IPS DF 4.7 (cell line): Measurements from ENCODE around the gene OR9A4.
"Not testable (repeated sequence)": the region's sequence is repeated elsewhere in the genome, so short reads cannot be mapped to it uniquely, and the experiment has no call there.

Source experiments
- DNase-seq: peaks from one replicate; pipeline ENCODE4 v3.0.0-alpha.2; 2013; ENCODE audit warnings: low spot score; ENCODE audit errors: extremely low read depth

OR9A4 gene, protein sequence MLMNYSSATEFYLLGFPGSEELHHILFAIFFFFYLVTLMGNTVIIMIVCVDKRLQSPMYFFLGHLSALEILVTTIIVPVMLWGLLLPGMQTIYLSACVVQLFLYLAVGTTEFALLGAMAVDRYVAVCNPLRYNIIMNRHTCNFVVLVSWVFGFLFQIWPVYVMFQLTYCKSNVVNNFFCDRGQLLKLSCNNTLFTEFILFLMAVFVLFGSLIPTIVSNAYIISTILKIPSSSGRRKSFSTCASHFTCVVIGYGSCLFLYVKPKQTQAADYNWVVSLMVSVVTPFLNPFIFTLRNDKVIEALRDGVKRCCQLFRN

DNA sequence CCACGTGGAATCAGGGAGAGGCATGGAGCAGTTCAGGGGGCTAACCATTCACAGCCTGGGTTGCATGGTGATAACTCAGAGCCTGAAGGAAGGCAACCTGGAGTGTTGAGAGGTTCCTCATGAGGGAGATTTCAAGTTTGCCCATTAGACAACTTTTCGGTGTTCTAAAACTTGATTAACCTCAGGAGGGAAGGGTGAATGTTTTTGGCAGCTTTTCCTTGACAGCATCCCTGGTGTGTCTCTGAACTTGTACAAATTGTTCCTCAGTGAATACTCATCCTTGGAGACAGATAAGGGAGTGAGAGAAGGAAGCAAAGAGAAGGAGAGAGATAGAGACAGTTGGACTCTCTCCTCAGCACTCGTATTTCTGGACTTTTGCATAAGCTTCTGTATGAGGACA is at the start of gene OR9A4:
TSS of gene OR9A4 (plus strand) at position 301 of the 400 bp plus-strand sequence. CDS start 2,477 bp downstream, outside the sequence.
- no peak for DNase-seq

DNA sequence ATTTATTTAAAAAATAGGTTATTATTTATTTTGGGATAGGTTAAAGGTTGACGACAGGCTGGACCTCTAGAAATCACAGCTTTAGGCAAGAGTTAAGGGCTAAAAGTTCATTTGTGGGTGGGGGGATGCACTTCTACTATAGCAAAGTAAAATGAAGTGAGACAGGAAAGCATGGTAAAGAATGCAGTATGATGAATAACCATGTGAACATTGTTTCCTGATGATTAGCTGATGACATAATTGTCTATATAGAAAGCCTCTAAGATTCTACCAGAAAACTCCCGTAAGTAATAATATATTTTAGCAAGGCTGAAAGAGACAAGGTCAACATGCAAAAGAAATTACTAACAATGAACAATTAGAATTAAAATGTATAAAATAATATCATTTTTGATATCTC is 49.2 kb upstream of the OR9A4 start:
- DNase-seq = no peak

DNA sequence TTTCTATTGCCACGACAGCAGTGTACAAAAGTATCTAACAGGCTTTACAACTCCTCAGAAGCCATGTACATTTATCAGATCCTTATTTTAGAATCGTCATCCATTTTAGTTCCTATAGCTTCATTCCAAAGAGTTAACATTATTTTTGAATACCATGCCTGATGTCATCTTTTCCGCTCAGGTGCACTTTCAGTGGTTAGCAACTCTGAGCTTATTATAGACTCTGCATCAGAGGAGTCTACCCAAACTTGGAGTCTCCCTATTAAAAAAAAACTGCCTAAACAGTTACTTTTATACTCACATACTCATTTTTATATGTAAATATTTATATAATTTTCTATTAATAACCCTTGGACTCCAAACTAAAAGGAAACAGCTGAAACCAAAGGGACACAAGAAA is 43.3 kb upstream of the OR9A4 start:
- DNase-seq = no peak

DNA sequence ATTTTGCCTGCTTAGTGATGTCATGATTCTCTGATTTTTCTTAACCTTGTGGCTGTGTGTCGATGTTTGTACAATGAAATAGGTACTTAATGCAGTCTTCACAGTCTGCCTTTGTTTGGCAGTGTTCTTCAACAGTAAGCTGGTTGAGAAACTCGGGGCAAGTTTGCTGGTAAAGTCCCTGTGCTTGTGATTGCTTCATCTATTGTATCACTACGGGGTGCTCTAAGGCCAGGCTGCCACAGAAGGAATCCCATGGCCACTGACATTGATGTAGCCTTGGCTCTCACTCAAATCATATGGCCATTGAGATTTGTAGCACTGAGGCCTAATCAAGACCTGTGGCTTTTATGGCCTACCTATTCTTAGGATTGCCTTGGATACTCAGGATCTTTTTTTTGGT is 41.4 kb upstream of the OR9A4 start:
- DNase-seq = peak; percentile 7

DNA sequence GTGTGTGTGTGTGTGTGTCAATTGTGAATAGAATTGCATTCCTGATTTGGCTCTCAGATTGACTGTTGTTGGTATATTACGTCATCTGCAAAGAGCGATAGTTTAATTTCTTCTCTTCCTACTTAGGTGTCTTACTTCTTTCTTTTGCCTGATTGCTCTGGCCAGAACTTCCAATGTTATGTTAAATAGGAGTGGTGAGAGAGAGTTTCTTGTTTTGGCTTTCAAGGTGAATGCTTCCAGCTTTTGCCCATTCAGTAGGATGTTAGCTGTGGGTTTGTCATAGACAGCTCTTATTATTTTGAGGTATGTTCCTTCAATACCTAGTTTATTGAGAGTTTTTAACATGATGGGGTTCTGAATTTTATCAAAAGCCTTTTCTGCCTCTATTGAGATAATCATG is 40.7 kb upstream of the OR9A4 start:
- DNase-seq = no peak

DNA sequence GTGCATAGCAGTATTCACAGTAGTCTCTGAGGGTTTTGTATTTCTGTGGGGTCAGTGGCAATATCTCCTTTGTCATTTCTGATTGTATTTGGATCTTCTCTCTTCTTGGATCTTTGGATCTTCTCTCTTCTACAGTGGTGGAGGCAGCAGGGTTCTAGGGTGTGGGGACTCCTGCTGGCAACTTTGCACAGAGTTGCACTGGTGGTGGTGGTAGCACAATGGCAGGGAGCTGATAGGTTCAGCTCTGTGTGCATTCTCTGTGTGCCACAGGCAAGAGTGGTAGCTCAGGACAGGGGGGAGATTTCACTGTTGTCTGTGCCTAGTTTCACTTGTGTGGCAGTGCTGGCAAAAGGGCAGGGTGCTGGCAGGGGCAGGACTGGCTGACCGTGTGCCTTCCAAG is 39.8 kb upstream of the OR9A4 start:
- DNase-seq = no peak

DNA sequence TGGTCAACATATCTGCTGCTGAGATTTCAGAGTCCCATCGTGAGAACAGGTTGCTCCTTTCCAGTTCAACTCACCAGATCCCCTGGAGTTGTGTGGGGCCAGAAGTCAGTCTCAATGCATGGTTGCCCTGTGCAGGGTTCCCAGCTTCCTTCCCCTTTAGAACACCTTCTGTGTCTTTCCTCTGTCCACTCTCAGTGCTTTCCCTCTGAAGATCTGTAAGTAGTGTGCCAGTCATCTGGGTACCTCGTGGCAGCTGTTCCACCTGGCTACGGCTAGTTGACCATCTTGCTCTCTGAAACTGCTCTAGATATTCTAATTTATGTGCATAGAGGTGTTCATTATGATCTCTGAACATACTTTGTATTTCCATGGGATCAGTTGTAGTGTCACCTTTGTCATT is 38.8 kb upstream of the OR9A4 start:
- no peak for DNase-seq

DNA sequence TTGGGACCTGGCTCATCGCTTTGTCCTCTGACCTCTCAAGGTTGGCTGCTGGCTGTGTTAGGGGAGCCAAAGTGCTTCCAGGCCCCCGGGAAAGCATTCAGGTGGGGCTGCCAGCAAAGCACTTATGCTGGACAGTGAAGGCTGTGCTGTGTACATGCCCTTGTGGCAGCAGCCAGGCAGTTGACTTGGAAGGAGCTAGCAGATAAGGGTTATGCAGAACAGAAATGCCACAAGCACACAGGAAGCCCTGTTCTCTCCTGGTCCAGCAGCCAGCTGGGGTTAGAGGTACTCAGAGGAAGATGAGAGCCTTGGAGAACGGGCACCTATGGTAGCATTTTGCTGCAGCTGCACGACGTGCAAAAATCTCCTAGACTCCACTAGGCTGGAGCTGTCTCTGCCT is 35.2 kb upstream of the OR9A4 start:
- DNase-seq = no peak

DNA sequence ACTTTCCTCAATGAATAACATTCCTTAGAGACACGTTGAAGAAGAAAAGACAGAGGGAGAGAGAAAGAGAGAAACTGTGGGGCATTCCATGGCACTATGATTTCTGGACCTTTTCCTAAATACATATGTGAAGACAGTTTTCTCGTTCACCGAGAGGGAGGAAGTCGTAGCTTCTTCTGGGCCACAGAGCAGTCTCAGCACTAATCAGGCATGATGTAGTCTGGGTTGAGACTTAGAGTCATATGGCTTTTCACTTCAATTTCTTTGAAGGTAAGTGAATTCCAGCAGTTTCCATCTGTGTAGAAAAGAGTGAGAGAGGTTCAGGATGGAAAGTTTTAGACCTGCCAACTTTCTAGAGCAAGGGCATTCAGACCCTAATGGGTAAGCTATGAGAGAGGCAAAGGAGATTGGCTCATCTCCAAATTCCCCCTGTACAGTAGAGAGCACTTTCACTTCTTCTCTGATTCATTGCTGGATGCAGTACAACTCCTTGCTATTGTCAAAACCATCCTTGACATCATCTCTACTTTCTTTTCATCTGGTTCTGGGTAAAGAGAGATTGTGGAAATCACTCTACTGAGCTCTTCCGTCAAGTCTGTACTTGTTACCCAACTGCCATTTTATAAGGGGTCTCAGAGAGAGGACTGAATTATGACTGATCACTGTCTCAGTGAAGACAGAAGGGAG is 31.5 kb upstream of the OR9A4 start:
- no peak for DNase-seq

DNA sequence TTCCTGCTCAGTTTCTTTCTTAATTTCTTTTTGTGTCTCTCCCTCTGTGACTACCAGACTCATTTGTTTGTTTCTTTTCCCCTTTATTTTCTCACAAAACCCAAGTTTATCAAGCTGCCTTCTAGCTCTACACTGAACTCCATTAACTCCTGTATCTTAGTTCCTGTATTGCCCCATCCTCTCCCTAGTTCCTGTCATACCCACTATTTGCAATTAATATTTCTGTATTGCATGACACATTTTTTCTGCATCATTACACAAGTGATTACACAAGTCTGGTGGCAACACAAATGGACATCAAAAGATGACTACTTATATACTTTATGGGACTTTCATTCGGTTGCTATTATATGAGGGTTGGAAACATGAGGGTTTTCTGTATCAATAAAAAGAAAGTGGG is 26.9 kb upstream of the OR9A4 start:
- no peak for DNase-seq

DNA sequence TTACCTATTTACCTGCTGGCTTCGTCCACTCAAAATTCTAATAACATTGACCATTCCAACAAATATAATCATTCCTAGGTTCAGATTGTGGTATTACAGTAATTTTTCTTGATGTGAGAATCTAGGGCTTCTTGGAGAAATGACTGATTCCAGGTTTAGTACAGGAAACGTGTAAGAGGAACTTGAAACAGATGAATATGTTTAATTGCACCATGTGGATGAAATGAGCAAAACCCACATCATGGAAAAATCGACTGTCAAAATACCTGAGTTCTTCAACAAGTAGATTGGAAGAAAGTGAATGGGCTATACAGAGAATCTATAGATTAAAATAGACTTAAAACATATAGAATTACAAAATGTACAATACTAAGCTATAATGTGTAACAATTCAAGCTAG is 24.9 kb upstream of the OR9A4 start:
- DNase-seq = no peak

DNA sequence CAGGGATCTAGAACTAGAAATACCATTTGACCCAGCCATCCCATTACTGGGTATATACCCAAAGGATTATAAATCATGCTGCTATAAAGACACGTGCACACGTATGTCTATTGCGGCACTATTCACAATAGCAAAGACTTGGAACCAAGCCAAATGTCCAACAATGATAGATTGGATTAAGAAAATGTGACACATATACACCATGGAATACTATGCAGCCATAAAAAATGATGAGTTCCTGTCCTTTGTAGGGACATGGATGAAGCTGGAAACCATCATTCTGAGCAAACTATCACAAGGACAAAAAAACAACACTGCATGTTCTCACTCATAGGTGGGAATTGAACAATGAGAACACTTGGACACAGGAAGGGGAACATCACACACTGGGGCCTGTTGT is 16.8 kb upstream of the OR9A4 start:
- not testable (repeated sequence) for DNase-seq

DNA sequence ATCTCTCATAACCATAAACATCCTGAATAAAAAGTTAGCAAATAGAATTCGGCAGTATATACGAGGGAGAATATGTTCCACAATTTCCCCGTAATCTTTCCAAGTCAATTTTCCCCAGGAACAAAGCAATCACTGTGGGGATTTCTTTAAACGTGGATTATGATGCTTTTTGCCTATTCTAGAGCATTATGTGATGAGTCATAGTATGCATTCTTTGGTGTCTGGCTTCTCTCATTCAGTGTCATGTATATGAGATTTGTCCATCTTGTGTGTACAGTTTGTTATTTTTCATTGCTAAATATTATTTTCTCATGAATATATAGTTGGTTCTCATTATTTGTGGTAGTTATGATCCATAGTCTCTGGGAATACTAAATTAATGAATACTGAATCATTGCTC is 9.9 kb upstream of the OR9A4 start:
- no peak for DNase-seq

DNA sequence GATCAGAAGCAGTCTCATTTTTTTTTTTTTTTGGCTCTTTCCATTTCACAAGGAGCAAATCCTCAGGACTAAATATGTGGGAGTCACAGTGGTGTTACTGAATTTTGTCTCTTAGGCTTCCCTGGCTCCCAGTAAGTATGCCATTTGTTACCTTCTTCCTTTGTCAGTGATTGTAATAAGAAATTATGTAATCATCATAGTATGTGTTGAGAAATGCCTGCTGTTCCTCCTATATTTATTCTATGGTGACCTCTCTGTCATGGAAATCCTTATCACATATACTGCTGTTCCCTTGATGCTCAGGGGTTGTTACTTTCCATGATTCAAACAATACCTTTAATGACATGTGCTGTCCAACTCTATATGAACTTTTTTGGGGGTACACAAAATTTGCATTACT is 4.8 kb upstream of the OR9A4 start:
- no peak for DNase-seq

DNA sequence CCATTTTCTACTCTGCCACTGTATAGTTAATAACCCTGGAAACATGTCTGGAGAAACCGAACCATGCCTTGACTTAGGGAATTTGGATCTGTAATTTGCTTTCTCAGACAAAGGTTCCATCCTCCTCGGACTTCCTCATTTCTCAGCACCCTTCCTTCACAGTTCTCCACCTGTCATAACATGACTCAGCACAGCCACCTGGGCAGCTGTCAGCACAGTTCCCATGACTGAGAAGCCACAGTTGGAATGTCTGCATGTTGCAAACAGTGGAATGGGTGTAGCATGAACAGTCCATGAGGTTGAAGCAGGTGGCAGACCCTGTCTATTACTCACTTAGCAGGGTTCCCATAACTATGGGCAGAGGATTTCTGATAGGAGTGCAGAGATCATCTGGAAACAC is 634 bp upstream of the OR9A4 start:
- no peak for DNase-seq

DNA sequence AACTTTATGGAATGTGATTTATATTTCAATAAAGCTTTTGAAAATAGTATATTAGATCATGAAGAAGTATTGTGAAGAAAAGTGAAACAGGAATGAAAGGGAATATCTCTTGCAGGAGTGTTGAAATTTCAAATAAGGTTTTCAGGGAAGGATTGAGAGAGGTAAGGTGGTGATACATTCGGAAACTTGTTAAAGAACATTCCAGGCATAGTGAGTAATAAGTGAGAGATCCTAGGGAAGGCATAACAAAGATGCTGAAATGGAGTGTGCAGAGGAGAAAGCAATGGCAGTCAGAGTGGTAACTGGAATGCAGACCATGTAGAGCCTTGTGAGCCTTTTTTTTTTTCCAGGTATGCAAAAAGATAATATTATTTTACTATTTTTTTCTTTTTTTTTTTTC is 4.1 kb downstream of the OR9A4 start:
- no peak for DNase-seq

DNA sequence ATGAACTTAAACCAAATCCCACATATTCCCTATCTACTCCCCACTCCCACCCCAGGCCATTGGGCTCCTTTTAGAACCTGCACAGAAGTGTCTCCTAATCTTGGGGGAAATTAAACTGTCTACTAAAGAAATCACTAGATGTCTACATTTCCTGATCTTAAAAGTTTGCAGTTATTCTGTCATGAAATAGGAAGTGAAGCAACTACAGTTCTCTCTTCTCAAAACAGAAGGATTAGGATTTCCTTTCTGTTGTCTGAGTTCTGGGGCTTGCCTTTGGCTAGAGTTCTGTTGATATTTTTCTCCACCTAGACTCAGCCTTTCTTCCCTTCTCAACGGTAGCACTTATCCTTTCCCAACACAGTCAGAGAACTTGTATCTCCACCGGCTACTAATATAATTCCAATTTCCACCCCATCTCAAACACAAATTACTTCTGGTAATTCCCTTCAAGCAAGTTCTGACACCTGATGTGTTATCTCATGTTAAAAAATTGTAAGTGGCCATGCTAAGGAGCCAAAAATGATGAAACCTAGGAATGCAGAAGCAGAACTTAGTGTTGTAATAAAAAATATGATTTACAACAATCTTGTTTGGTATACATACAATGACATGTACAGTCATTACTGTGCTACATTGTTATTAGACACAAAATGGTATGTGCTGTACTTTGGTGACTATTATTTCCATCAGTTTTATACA is 12.1 kb downstream of the OR9A4 start:
- no peak for DNase-seq

DNA sequence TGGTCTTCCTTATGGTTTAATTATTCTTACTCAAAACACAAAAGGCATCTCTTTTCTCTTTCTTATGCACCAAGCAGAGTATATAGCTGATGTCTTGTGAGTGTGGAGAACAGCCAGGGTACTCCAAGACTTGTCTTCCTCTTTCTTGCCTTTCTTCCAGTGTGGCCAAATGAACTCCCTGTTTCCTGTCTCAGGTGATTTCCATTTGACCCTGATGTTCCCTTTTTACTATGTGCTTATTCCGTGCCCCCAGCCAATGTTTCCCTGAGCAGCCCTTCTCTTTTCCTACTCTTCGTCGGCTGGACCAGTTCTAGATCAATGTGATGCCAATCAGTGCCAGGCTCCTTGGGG is 12.6 kb downstream of the OR9A4 start:
- DNase-seq = no peak

DNA sequence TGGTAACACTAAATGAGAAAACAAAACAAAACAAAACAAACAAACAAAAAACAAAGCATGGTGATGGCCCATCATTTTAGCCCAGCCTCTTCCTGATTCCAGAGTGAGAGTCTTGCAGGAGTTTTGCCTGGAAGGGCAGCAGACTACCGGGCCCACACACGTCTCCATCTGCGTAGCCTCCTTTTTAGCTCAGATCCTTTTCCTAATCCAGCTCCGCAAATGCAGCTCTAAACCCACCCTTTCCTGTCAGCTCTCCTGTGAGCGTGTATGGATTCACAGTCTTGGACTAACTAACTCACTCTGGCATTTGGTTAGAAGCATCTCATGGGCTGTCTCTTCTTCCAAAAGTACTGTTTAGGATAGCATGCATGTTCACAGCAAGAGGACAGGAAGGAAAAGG is 14.0 kb downstream of the OR9A4 start:
- DNase-seq = no peak

DNA sequence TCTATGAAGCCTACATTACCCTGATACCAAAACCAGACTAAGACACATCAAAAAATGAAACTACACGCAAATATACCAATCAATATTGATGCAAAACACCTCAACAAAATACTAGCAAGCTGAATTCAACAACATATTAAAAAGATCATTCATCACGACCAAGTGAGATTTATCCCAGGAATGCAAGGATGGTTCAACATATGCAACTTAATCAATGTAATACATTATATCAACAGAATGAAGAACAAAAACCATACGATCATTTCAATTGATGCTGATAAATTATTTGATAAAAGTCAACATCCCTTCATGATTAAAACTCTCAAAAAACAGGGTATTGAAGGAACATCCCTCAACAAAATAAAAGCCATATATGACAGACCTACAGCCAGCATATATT is 24.9 kb downstream of the OR9A4 start:
- no peak for DNase-seq

DNA sequence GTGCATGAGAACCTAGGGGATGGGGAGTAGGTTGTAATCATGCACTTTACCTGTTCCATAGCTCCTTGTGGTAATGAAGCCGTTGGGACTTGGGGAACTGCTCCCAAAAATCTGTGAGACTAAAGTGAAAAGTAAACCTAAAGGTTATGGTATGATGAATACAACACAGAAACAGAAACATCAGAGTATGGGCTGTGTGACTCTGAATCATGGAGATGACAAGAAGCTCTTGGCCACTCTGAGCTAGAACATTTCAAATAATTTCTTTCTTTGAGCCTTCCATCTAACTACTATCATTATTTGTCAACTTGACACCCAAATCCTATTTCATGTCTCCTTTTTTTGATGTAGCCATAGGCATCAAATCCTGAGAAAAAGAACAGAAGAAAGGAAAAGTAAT is 27.6 kb downstream of the OR9A4 start:
- DNase-seq = no peak

DNA sequence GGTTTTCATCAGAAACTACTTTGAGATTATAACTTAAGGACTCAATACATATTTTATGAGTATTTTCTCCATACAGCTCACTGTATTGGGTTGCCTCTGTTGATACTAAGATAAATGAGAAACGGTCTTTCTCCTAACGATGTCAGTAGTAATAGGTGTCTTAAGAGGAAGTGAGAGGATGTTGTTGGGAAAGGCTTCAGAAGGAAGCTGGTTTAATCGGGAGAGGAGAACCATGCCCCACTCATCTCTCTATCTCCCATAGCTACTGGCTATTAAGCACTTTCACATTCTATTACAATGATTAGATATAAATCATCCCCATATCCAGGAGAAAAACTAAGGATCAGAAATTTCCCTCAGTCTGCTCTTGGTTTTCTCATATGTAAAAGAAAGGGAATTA is 28.6 kb downstream of the OR9A4 start:
- no peak for DNase-seq

DNA sequence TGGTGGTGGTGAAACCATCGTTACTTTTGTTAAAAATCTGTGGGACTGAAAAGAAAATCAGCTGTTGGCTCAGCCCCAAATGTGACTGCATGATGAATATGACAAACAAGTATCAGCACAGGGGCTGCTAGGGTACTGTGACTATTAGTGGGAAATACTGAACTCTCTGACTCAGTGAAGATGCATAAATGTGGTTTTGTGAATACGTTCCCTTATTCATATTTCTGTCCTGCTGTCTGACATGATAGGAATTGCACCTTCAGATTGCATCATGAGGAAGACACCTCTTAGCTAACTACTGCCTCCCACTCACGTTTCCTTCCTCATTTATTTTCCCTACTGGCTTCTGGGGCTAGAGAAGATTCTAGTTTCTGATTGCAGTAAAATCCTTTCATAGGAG is 29.2 kb downstream of the OR9A4 start:
- DNase-seq = no peak
